Progenitor cell of endocrine pancreas (in vitro differentiated cells): ENCODE results near the gene GJD4. TPM values are rescaled to one million over a fixed set of nuclear protein-coding genes. Genes with fewer than 3 reads are reported as not detected.

Experiments
- DNase-seq: peaks from one replicate; pipeline ENCODE4 v3.0.0; 2021; ENCODE audit warnings: low spot score; ENCODE audit not compliant: unreplicated experiment
- H3K27ac Mint-ChIP-seq: 2 replicates; pipeline ENCODE4 v1.8.0; 2021; ENCODE audit warnings: mild to moderate bottlenecking, moderate library complexity, mixed read lengths
- H3K27me3 Mint-ChIP-seq: 2 replicates; pipeline ENCODE4 v1.8.0; 2021; ENCODE audit warnings: mixed read lengths
- H3K36me3 Mint-ChIP-seq: 2 replicates; pipeline ENCODE4 v1.8.0; 2022; ENCODE audit warnings: mixed read lengths; ENCODE audit not compliant: insufficient read depth
- H3K4me1 Mint-ChIP-seq: 2 replicates; pipeline ENCODE4 v1.8.0; 2021; ENCODE audit warnings: low read depth, mixed read lengths
- H3K4me3 Mint-ChIP-seq: 2 replicates; pipeline ENCODE4 v1.8.0; 2021; ENCODE audit warnings: low read depth, mild to moderate bottlenecking, moderate library complexity, mixed read lengths
- H3K9me3 Mint-ChIP-seq: 2 replicates; pipeline ENCODE4 v1.8.0; 2021; ENCODE audit warnings: low read depth, mixed read lengths
- CTCF ChIP-seq: fragments of 200-600 bp; sonication (generic); IDR thresholded peaks from one replicate; pipeline ENCODE4 v1.5.0; 2021; ENCODE audit warnings: antibody characterized with exemption, mild to moderate bottlenecking; ENCODE audit not compliant: unreplicated experiment
- total RNA-seq: library from RNA; stranded (reverse); gene quantifications from 2 replicates; pipeline ENCODE4 v1.2.1, GENCODE V29; 2021

GJD4 gene
- total RNA-seq, 1 donor from 2014 or later, result 0.24 TPM

- peaks cover 2% of the 10 kb centered on the region for H3K4me1 Mint-ChIP-seq
Observed at GRCh38 chr10:35613597-35614226, 8.6 kb downstream of the GJD4 start.

GRCh38 chr10:35614312-35614711 is 9.2 kb downstream of the GJD4 start:
- Mint-ChIP-seq H3K27me3 (peaks cover 7% of the 10 kb centered on the region), H3K36me3 (peaks cover 2% of the 10 kb centered on the region), H3K4me3 (no peak overlapping the region), H3K27ac (no peak overlapping the region), H3K9me3 (peaks cover 6% of the 10 kb centered on the region), H3K4me1 (peaks cover 2% of the 10 kb centered on the region)
- no peak for DNase-seq
- TF ChIP-seq CTCF, result no peak

More at GRCh38 chr10:35613597-35614226, 8.6 kb downstream of the GJD4 start:
- Mint-ChIP-seq H3K36me3 (peaks cover 2% of the 10 kb centered on the region), H3K9me3 (peaks cover 6% of the 10 kb centered on the region), H3K4me3 (no peak overlapping the region), H3K27ac (no peak overlapping the region), H3K27me3 (peaks cover 7% of the 10 kb centered on the region)
- no peak for DNase-seq
- peak; percentile 42 for TF ChIP-seq CTCF

DNA sequence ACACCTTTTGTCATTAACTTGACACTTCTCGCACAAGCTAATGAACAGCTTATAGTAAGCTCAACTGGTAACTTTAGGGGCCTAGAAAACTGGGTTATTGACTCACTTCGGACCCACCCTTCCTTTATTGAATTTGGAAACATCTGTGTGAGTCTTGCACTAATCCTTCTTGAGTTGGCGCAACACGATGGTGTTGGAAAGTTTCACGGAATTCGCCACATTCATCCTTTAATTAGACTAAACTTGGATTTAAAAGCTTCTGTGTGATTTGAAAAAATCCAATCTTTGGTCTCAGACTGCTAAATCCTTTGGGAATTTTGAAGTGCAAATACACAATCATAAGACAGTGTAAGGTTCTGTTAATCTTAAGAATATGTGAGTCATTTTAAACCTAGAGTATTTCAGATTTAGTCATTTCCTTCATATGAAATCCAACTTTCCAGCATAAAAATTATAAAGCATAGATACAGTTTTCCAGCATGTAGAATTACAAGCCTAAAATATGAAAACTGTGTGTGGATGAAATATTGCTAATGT is 21.9 kb downstream of the GJD4 start:
- H3K27me3 Mint-ChIP-seq, result no peaks in the 10 kb centered on the region
- DNase-seq, result no peak
- no peak overlapping the region for H3K27ac Mint-ChIP-seq
- TF ChIP-seq CTCF, result no peak
- no peaks in the 10 kb centered on the region for H3K36me3 Mint-ChIP-seq
- no peaks in the 10 kb centered on the region for H3K4me1 Mint-ChIP-seq
- H3K9me3 Mint-ChIP-seq, result no peaks in the 10 kb centered on the region
- no peak overlapping the region for H3K4me3 Mint-ChIP-seq

GRCh38 chr10:35631404-35631803 is 26.3 kb downstream of the GJD4 start:
- Mint-ChIP-seq H3K9me3 (no peaks in the 10 kb centered on the region), H3K27ac (no peak overlapping the region), H3K27me3 (peaks cover 16% of the 10 kb centered on the region), H3K36me3 (no peaks in the 10 kb centered on the region), H3K4me3 (no peak overlapping the region), H3K4me1 (peaks cover 9% of the 10 kb centered on the region)
- DNase-seq, result no peak
- TF ChIP-seq CTCF, result no peak

DNA sequence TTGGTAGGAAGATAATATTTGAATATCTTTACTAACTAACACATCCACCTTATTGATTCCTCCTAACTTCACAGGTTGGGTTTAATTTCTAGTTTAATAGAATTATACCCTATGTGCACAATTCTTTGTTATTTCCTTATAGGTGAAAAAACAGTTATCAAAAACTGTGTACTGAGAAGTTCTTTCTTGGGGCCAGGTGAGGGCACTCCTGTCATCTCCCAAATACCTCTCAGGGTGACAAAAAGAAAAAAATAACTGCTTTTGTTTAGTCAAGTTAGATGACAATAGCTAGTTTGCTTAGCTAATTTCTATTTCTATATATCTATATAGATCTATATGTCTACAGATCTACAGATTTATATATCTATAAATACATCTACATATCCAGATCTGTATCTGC is 26.9 kb downstream of the GJD4 start:
- Mint-ChIP-seq H3K27me3 (peaks cover 16% of the 10 kb centered on the region), H3K36me3 (no peaks in the 10 kb centered on the region), H3K4me3 (no peak overlapping the region), H3K9me3 (no peaks in the 10 kb centered on the region), H3K27ac (no peak overlapping the region), H3K4me1 (peaks cover 15% of the 10 kb centered on the region)
- TF ChIP-seq CTCF, result peak; percentile 34
- DNase-seq, result no peak
